GM21447 (cell line): ENCODE data around the gene KIAA1328.
"Not testable (repeated sequence)": the region's sequence is repeated elsewhere in the genome, so short reads cannot be mapped to it uniquely, and the experiment has no call there.

Experiments used
- ATAC-seq: cut with Tn5 transposase; IDR thresholded peaks from one replicate; pipeline ENCODE4 v1.9.1; 2021; ENCODE audit not compliant: unreplicated experiment

KIAA1328 gene

DNA sequence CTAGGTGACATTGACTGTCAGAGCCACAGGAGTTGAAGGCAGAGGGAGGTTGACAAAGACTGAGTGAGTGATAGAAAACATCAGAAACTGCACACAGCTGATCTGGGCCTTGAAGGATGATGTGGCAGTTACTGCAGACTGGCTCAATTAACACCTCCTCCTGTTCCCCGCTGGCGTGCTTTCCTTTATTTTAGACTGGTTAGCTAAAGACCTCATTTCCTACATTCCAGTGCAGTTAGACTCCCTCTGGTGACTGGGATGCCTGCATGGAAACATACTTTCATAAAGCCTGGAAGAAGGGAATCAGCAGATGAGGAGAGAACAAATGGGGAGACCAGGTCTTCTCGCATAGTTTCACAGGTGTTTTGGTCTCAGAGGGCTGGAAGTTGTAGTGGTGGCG, 7.2 kb upstream of the KIAA1328 start:
- no peak for ATAC-seq

DNA sequence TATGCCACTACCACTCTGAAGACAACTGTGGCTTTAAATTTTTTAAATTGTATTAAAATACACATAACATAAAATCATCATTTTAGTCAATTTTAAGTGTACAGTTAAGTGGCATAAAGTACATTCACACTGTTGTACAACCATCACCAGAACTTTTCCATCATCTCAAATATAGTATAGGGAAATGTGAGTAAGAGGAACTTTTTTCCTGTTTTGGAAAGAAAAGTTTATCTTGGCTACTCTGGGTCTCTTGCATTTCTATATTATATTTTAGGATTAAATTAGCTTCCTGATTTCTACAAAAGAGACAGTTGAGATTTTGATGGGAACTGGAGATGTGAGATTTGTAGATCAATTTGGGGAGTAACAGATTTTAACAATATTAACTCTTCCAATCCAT, 3.4 kb upstream of the KIAA1328 start:
- no peak for ATAC-seq

DNA sequence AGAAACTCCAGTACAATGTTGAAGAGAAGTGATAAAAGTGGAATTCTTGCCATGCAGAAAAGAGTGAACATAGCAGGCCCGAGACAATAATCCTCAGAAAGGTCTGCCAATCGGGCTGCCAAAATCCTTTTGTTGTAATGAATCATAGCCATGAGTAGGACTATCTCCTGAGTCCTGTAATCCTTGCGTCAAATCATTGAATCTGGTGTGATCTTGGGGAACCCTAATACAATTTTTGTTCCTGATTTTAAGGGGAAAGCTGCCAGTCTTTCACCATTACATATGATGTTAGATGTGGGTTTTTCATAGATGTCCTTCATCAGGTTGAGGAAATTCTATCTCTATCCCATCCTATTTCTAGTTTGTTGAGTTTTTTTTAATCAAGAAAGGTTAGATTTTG, 2.4 kb upstream of the KIAA1328 start:
- no peak for ATAC-seq

GRCh38 chr18:36828157-36828629, 734 bp upstream of the KIAA1328 start:
- peak; percentile 31 for ATAC-seq

GRCh38 chr18:36829362-36830157, 633 bp downstream of the KIAA1328 start:
- ATAC-seq, result no peak

GRCh38 chr18:36830158-36830495, 1.2 kb downstream of the KIAA1328 start:
- ATAC-seq, result no peak

GRCh38 chr18:36831139-36831538, 2.2 kb downstream of the KIAA1328 start:
- ATAC-seq, result no peak

- ATAC-seq, result no peak
Observed at GRCh38 chr18:36833120-36833519, 4.2 kb downstream of the KIAA1328 start.

DNA sequence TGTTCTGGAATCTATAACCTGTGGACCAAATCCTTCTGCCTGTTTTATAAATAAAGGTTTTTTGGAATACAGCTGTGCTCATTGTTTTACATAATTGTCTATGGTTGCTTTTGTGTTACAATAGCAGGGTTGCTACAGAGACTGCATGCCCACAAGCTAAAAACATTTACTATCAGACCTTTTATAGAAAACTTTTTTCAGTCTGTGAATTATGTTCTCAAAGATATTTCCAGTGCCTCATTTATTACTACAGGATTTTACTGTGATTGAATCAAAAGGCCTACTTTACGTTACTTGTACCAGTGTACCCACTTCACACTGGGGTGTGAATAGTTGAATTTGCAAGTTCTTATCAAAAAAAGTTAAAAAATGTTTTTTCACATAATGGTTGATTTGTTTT, 7.0 kb downstream of the KIAA1328 start:
- ATAC-seq, result no peak

- ATAC-seq, result no peak
Observed at GRCh38 chr18:36839835-36840234, 10.9 kb downstream of the KIAA1328 start.

DNA sequence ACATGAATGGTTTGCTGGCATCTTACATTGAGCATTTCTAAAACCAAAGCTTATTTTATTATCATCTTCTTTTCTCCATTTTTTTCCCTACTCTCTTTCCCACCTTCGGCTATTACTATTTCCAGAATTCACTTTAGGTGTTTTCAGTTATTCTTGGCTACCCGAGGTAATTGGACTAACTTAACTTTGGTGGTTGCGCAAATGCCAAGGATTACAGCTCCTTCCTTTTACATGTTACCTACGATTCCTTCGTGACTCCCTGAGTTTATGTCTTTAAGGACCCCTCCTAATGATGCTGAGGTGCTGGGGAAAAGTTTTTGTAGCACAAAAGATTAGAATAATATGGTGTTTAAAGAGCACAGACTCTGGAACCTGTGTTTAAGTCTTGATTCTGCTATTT, 14.3 kb downstream of the KIAA1328 start:
- no peak for ATAC-seq

- no peak for ATAC-seq
Observed at GRCh38 chr18:36843784-36844183, 14.9 kb downstream of the KIAA1328 start.

DNA sequence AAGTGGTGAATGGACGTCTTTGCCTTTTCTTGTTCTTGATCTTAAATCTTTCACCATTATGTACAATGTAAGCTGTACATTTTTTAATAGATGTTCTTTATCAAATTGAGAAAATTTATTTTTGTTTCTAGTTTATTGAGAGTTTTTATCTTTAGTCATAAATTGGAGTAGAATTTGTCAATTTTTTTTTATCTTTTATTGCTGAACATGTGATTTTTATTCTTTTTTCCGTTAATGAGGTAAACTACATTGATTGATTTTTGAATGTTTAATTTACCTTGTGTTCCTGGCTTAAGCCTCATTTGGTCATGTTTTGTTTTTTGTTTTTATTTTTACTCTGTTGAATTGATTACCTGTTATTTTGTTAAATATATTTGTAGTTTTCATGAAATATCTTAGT, 19.7 kb downstream of the KIAA1328 start:
- ATAC-seq, result no peak

- no peak for ATAC-seq
Observed at GRCh38 chr18:36849288-36850006, 20.5 kb downstream of the KIAA1328 start.

DNA sequence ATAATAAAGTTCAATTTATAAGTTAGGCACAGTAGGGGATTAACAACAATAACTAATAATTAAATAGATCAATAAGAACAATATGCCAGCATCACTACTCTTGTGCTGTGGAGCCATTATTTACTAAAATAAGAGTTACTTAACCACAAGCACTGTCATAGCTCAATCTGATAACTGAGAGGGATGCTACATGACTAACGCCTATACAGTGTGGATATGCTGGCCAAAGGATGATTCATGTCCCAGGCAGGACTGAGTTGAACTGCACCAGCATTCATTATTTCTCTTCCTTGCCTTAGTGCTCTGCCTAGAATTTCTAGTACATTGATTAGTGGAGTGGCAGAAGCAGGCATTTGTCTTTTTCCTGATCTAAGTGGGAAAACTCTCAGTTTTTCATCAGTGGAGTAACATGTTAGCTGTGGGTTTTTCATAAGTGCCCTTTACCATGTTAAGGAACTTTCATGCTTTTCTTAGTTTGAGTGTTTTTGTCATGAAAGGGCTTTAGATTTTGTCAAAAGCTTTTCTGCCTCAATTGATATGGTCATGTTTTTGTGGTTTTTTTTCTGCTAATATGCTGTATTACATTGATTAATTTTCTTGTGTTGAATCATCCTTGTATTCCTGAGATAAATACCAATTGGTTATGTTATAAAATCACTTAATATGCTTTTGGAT, 21.7 kb downstream of the KIAA1328 start:
- no peak for ATAC-seq

DNA sequence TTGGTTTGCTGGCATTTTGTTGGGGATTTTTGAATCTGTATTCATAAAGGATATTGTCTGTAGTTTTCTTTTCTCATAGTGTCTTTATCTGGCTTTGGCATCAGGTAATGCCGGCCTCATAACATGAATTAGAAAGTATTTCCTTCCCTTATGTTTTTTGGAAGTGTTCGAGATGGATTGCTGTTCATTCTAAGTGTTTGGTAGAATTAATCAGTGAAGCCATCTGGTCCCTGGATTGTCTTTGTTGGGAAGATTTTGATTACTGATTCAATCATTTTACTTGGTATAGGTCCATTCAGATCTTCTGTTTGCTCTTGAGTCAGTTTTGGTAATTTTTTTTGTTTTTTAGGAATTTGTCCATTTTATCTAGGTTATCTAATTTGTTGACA, 22.3 kb downstream of the KIAA1328 start:
- ATAC-seq, result no peak

DNA sequence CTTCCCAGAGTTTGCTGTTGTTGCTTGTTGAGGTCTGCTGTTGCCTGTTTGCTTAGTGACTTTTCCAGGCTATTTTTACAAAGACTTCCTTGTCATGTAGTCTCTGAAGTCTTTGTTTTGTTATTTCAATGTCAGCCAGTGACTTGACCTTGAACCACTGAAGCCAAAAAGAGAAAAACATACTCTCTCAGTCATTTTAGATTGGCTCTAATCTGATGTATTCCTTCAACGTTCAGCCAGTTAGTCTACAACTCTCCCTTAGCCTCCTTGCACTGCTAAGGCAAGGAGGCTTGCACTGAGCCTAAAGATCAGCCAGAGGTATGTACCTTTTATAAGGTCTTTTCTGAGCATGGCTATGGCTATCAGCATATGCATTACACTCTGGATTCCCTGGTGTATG, 27.9 kb downstream of the KIAA1328 start:
- no peak for ATAC-seq

- ATAC-seq, result no peak
Observed at GRCh38 chr18:36862182-36862581, 33.3 kb downstream of the KIAA1328 start.

GRCh38 chr18:36867056-36867455, 38.1 kb downstream of the KIAA1328 start:
- no peak for ATAC-seq

DNA sequence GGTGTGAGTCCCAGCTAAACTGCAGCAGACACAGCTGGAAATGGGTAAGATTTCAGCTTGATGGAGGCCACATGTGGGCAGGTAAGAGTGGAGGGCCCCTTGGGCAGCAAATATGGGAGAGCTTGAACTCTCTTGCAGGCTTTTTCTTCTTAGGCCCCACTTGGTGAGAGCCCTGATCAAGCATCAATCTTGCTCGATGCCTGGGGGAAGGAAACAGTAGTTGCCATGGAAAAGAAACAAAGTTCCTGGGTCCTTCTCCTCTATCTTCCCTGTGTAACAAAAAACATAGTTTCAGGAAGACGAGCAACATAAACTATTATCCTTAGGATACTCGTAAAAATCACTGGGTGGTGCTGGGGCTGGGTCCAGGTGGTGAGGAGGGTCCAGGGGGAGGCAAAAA, 42.9 kb downstream of the KIAA1328 start:
- no peak for ATAC-seq

GRCh38 chr18:36872329-36872728, 43.4 kb downstream of the KIAA1328 start:
- ATAC-seq, result no peak

DNA sequence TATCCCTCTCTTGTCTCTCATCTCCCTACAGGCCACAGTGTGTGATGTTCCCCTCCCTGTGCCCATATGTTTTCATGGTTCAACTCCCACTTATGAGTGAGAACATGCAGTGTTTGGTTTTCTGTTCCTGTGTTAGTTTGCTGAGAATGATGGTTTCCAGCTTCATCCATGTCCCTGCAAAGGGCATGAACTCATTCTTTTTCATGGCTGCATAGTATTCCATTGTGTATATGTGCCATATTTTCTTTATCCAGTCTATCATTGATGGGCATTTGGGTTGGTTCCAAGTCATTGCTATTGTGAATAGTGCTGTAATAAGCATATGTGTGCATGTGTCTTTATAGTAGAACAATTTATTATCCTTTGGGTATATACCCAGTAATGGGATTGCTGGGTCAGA, 44.9 kb downstream of the KIAA1328 start:
- not testable (repeated sequence) for ATAC-seq
